ENCODE results near the gene TIMM23B.
A peak's percentile ranks its signal among the peaks of the same experiment; 100 is the strongest.
"Not testable (repeated sequence)": the region's sequence is repeated elsewhere in the genome, so short reads cannot be mapped to it uniquely, and the experiment has no call there.

Gene TIMM23B

DNA sequence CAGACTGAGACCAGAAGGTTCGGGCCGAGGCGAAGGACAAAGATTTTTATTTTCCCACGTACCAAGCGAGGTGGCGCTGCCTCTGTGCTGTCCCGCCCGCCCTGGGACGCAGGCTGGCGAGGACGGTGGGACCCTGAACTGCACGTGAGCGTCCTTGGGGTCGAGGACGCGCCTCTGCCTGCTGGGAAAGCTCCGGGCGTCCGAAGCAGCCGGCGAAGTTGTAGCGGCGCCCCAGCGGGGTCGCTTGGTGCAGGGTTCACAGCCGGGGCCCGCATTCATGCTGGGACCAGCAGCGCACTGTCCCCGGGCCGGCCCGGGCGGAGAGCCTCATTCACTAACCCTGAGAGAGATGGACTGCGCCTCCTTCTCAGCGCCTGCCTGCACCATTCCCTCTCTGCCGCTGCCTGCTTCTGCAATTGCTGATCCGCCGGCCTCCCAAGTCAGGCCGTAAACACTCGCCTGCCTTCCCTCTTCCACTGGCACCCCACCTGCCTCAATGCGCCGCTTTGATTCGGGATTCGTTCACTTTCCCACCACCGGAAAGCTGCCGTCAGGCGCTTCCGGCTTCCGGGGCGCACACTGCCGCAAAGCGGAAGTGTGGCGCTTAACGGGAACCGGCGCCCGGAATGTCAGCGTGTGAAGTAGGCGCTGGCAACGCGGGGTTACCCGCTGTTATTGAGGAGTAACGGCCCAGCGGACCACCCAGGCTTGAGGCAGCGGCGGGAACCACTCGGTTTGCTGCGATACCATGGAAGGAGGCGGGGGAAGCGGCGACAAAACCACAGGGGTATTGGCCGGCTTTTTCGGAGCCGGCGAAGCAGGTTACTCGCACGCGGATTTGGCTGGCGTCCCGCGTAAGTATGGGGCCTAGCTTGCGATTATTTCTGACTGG is at the start of gene TIMM23B, which contains the start of gene PARG:
Gene TIMM23B, plus strand, starts transcription at position 607 of the 892 bp plus-strand sequence. Its CDS starts 142 bp downstream, at position 749.
Gene PARG, minus strand, starts transcription at position 581 of the 892 bp plus-strand sequence. Its CDS starts 302 bp downstream, at position 279.
- DNase-seq, result peak; percentile 89 to 91
- peak; percentile 81 for TF ChIP-seq POLR2A (IDR thresholded peaks at IDR 0.05; ENCODE audit: low read length)

- not testable (repeated sequence) for DNase-seq
Observed at GRCh38 chr10:49899999-49900398, 41.9 kb upstream of the TIMM23B start.

- not testable (repeated sequence) for DNase-seq
Observed at GRCh38 chr10:49900406-49900805, 41.4 kb upstream of the TIMM23B start.

DNA sequence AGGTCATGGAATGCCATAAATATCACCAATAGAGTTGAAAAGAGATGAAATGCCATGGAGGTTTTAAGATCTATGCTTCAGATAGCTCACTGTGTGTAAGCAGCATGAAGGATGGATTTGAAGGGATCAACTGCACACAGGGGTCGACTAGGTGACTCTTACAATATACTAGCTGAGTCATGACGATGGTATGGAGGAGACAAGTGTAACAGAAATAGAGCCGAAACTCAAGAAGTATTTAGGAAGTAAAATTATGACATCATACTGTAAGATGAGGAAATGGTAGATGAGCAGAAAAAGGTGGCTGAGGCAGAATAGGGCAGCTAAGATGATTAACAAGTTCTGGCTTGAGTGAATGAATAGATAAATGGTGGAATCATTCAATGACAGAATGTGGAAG is 38.0 kb upstream of the TIMM23B start:
- DNase-seq, result not testable (repeated sequence)

DNA sequence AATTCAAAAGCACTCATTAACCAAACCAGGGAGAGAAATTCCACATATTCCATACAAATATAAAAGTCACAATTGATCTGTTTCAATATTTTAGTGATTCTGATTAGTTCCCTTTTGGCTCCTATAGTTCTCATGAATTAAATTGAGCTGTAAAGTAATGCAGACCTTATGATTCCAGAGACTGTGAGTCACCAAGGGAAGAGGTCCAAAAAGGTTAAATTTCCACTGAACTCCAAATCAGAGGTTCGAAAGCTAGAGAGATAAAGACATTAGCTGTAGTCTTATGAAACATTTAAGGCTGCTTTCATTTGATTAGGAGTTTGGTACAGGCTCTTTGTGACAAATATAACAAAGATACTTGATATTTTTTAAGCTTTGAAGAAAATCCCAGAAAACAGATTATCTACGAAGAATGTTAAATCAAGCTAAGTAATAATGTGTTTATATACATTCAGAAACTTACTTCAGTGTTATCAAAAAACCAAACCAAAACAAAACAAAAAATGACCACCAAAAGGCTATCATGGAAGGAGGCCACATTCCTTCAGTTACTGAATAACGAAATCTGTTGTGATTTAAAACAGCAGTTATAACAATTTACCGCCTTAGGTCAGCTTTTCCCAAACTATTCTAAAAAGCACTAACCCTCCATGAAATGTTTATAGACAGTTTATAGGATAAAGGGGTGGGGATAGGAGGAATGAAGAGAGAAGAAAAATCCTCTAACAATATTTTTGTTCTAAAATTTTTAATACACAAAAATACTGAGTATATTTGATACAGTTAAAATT is 33.4 kb upstream of the TIMM23B start:
- not testable (repeated sequence) for DNase-seq

DNA sequence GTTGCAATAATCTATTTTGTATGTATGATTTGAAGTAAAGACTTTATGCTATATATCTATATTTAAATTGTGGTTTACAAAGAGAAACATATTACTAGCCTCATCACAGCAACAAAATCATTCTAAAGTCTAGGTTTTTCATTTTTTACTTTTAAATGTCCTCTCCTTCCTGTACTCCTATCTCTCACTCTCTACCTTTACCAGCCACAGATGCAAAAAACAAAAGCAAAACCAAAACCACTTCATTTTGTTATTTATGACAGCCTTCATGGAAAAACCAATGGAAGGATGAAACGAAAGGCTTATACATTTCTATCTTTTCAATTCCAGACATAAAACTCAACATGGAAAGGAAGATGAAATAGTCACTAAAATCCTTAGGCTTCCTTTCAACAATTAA is 31.6 kb upstream of the TIMM23B start:
- not testable (repeated sequence) for DNase-seq

DNA sequence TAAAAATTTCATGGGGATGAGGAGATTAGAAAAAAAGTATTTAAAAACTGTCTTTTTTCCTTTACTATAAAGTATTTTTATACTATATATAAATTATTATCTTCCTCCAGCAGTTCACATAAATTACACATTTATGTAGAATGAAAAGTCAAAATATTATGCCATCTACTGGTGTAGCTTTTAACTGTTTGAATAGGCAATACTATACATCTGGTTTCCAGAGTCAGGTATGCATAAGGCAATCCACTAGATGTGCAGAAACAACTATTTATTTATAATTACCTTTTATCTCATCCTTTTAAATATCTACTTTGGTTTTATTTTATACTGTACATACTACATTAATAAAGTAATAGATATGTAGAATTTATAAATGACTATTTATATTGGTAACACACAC is 25.4 kb upstream of the TIMM23B start:
- not testable (repeated sequence) for DNase-seq

DNA sequence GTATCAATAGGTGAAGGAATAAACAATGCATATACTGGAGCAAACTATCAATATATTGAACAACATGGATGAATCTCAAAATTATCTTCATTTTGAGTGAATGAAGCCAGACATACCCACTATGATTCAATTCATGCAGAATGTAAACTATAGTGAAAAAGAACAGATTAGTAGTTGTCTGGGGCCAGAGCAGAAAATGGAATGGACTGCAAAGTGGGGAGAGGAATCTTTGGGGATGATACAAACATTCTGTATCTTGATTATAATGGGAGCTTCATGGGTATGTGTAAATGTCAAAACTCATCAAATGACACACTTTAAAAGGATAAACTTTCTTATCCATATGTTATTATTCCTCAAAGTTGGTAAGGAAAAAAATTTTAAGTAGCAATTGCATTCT is 23.9 kb upstream of the TIMM23B start:
- DNase-seq, result not testable (repeated sequence)

DNA sequence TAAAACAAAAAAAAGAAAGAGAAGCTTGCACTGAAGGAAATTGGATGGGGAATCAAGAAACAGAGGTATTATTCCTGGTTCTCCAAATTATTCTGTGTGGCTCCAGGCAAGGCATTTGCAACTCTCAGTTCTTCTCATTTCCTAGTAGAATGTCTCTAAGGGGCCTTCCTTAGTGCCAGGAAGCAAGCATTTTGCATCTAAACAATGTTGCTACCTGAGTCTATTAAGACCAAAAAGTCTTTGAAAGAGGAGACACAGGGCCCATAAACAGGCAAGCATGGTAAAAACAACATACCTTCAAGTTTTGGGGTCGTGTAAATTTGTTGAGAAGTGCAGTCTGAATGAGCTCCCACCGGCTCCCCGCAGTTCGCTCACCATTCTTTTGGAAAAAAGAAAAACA is 19.8 kb upstream of the TIMM23B start:
- DNase-seq, result not testable (repeated sequence)

DNA sequence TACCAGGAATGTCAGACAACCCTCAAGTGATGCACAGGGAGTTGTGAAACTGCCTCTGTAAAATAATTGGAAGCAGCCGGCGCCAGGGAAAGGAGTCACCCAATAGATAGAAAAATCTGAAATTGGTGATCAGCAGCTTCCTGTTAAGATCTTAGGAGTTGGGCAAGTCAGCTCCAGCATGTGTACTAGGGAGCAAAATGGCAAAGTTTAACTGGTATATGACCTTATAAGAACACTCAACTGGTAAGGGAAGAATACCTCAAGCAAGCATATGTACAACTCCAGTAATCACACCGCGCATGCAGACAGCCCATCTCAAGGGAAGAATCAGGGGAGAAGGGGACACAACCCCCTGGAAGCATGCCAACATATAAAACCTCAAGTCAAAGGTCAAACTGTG is 18.3 kb upstream of the TIMM23B start:
- not testable (repeated sequence) for DNase-seq

GRCh38 chr10:49931276-49931675 is 10.6 kb upstream of the TIMM23B start:
- DNase-seq, result peak; percentile 44 to 50

DNA sequence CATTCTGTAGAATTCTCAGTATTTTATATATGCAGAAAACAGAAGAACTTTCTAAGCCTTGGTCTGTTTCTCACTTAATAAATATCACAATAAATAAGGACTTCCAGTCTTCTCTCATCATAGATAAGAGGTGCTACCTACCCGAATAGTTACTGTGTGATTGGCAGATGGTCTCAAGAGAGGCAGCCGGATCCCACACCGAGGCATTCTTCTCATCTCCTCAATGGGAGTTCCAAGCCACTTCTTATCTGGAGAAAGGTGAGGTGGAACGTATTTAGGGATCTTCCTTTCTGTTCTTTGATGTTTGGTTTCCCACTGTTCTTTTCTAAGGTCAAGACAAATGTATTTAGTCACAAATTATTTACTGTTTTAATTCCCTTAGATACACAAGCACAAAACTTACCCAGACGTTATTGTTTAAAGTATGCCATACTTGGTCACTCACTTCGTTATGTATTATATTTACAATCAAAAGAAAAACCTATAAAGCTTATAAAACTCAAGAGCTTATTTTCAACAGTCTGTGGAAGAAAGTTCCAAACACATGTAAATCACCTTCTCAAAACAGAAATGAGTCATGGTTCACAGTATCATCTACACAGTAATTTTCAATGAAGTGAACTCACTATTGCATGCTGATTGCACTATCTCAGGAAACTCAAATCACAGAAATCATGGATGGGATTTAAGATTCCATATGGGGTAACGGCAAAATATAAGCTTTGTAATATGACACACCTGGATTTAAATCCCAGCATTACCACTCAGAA is 9.7 kb upstream of the TIMM23B start:
- peak in 1 of 2 experiments; percentile 19 for DNase-seq

DNA sequence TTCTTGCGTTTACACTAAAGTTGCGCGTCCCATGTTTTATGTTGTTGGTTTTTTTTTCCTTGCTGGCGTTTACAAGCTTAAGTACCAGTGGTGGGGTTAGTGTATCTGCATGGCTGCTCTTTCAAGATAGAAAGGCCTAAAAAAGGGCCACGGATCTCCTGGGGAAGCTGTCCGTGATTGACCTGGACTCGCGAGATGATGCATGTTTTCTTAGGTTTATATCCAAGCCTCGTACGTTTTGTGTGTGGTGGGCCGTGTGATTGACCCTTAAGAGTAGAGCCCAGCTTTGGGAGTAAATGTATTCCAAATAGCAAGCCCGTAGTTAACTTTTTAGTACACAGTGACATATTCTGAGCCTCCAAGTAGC is 469 bp downstream of the TIMM23B start:
- DNase-seq, result peak in 1 of 2 experiments; percentile 66

GRCh38 chr10:49943607-49944006 is 1.8 kb downstream of the TIMM23B start:
- DNase-seq, result not testable (repeated sequence)

DNA sequence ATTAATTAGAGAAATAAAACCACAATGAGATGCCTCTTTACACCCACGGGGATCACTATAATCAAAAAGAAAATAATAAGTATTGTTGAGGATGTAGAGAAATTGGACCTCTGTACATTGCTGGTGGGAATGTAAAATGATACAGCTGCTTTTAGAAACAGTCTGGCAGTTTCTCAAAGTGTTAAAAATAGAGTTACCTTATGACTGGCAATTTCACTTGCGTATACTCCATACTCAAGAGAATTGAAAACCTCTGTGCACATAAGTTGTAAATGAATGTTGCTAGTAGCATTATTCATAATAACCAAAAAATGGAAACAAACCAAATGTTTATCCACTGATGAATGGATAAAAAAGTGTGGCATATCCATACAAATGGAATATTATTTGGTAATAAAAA is 6.3 kb downstream of the TIMM23B start:
- not testable (repeated sequence) for DNase-seq

- DNase-seq, result not testable (repeated sequence)
Observed at GRCh38 chr10:49948737-49949136, 6.9 kb downstream of the TIMM23B start.

DNA sequence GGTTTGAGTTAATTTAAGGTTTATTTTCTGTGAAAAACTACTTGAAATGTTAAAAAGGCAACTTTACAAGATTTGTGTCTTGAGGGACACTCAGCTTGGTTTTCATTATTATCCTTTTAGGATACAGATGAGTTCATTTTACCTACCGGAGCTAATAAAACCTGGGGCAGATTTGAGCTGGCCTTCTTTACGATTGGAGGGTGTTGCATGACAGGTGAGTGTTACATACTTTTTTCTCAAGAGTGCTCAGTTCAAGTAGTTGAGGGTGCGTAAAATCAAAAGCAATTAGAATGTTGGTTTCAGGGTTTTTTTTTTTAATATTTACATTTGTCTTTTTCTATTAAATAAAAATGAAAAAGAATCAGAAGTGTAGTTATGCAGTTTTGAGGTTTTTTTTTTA is 10.2 kb downstream of the TIMM23B start:
- not testable (repeated sequence) for DNase-seq

DNA sequence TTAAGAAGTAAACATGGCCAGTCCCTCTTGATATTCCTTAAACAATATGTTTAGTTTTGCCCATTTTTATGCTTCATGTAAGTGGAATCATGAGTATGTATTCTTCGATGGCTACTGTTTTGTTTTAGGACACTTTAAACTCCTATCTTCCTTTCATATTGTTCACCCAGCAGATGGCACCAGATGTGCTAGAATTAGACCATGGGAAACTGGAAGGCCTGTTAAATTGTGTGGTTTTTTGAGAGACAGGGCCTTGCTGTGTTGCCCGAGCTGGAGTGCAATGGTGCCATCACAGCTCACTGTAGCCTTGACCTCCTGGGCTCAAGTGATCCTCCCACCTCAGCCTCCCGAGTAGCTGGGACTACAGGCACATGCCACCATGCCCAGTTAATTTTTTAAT is 11.3 kb downstream of the TIMM23B start:
- DNase-seq, result peak; percentile 34 to 59

GRCh38 chr10:49970331-49970857 is 28.5 kb downstream of the TIMM23B start:
- not testable (repeated sequence) for DNase-seq

DNA sequence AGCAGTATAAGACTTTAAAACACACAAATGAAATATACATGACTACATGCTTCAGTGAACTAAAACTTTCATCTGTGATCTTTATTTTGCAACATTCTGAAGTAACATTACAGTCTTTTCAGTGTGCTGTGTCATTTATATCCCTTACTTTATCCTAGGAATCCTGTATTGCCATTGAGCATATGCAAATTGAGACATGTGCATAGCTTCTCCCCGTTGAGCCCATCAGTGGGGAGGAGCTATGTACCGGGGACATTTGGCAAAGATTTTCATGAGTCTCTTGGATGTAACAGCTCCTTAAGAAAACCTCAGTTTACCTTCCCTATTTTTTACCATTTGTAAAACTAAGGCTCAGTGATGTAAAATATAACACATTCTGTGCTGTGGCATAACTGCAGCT is 29.6 kb downstream of the TIMM23B start:
- DNase-seq, result not testable (repeated sequence)

- DNase-seq, result peak; percentile 27 to 47
Observed at GRCh38 chr10:49972094-49972493, 30.2 kb downstream of the TIMM23B start.

DNA sequence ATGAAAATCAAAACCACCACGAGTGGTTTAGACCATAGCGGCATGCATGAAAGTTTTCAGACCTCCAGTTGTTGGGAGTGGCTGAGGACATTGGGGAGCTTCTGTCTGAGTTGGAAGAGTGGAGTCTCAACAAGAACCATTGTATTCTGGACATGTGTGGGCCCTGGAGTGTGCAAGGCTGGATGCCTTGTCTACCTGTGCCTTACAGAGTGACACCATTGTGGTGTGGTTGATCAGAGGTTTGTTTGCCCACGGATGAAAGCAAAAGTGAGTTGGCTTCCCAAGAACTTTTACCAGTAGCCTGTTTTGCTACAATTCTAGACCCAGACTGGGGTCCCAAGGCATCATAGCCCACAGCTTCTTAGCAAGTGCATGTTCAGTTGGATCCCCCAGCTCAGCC is 35.9 kb downstream of the TIMM23B start:
- DNase-seq, result not testable (repeated sequence)

Data from erythroblast (primary cell).